Cardiac muscle cell (in vitro differentiated cells and primary cell): Measurements from ENCODE around the gene PTH2. TPM values are rescaled to one million over a fixed set of nuclear protein-coding genes. Genes with fewer than 3 reads are reported as not detected.

Experiments
- DNase-seq, 2 donors: peaks; one replicate each; pipeline versions ENCODE4 v3.0.0 to v3.0.0-alpha.2; 2010 to 2017; ENCODE audit warnings: low read depth in 1 of 2, low spot score in 1 of 2
- H3K27ac ChIP-seq: fragments of 200-600 bp; sonication (generic); 2 replicates; pipeline ENCODE4 v1.5.1; 2016
- H3K27me3 ChIP-seq: fragments of 200-600 bp; sonication (generic); 2 replicates; pipeline ENCODE4 v1.6.0; 2016; ENCODE audit warnings: control low read depth
- H3K36me3 ChIP-seq: fragments of 200-600 bp; sonication (generic); 2 replicates; pipeline ENCODE4 v1.5.1; 2016; ENCODE audit warnings: control low read depth
- H3K4me1 ChIP-seq: fragments of 200-600 bp; sonication (generic); 2 replicates; pipeline ENCODE4 v1.8.1; 2017; ENCODE audit warnings: low read depth, mild to moderate bottlenecking, mixed run types
- H3K4me3 ChIP-seq: fragments of 200-600 bp; sonication (generic); 2 replicates; pipeline ENCODE4 v1.5.1; 2016; ENCODE audit warnings: mild to moderate bottlenecking
- H3K9me3 ChIP-seq: fragments of 200-600 bp; sonication (generic); 2 replicates; pipeline ENCODE4 v1.5.1; 2017; ENCODE audit warnings: low read depth, mild to moderate bottlenecking, control low read depth
- polyA plus RNA-seq: library from polyadenylated mRNA; unstranded; fragments of >200 nt; fragmentation: Nextera tagmentation; extraction: Ambion mirVana; gene quantifications from 2 replicates; pipeline ENCODE4 v1.2.1, GENCODE V29; 2016
- total RNA-seq: library from RNA; depleted of rRNA; stranded (reverse); fragments of >200 nt; gene quantifications from 2 replicates; pipeline ENCODE4 v1.2.3, GENCODE V29; 2016
- TF ChIP-seq, protein P1 (sequence below): IDR thresholded peaks from 2 replicates; pipeline ENCODE4 v1.5.1; 2012; ENCODE audit warnings: low read depth, mild to moderate bottlenecking, low read length

PTH2 gene
- total and polyA plus RNA-seq, 2 experiments from 2014 or later: 6.2 to 10.0 TPM

GRCh38 chr19:49431330-49431749 is 8.1 kb upstream of the PTH2 start:
- TF ChIP-seq, protein P1, sequence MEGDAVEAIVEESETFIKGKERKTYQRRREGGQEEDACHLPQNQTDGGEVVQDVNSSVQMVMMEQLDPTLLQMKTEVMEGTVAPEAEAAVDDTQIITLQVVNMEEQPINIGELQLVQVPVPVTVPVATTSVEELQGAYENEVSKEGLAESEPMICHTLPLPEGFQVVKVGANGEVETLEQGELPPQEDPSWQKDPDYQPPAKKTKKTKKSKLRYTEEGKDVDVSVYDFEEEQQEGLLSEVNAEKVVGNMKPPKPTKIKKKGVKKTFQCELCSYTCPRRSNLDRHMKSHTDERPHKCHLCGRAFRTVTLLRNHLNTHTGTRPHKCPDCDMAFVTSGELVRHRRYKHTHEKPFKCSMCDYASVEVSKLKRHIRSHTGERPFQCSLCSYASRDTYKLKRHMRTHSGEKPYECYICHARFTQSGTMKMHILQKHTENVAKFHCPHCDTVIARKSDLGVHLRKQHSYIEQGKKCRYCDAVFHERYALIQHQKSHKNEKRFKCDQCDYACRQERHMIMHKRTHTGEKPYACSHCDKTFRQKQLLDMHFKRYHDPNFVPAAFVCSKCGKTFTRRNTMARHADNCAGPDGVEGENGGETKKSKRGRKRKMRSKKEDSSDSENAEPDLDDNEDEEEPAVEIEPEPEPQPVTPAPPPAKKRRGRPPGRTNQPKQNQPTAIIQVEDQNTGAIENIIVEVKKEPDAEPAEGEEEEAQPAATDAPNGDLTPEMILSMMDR: no peak
- Histone ChIP-seq H3K4me1 (peaks cover 5% of the 10 kb centered on the region), H3K27ac (no peak overlapping the region), H3K9me3 (no peaks in the 10 kb centered on the region), H3K36me3 (no peaks in the 10 kb centered on the region), H3K27me3 (peaks cover 62% of the 10 kb centered on the region), H3K4me3 (no peak overlapping the region)
- DNase-seq: no peak

DNA sequence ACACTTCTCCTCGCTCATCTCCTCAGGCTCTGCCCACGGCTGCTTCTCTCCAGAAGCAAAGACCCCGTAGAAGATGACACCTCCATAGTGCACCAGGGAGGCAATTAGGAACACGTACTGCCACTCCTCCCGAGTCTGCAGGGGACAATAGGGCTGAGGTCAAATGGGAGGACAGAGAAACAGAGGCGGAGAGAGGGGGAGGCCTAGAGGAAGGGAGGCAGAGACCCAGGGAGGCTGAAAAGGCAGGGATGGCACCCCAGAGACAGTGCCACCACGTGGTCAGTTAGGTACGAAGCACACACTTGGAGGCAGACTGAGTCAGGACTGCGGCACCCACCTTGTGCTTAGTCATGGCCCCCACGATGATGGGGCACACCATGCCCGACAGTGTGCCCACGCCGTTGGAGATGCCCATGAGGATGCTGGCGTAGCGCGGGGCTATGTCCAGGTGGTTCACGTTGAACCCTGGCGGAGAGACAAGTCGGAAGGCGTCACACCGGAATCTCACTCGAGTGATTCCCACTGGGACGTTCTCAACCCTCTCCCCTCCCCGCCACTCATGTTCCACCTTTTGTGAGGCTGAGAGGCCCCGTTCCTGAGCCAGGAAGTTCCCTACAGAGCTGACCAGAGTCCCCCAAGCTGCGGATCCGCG is 7.6 kb upstream of the PTH2 start:
- H3K9me3 ChIP-seq: no peaks in the 10 kb centered on the region
- peaks cover 61% of the 10 kb centered on the region for H3K27me3 ChIP-seq
- H3K27ac ChIP-seq: no peak overlapping the region
- TF ChIP-seq, protein P1: peak; percentile 25
- no peaks in the 10 kb centered on the region for H3K36me3 ChIP-seq
- H3K4me3 ChIP-seq: no peak overlapping the region
- DNase-seq: no peak
- peaks cover 5% of the 10 kb centered on the region for H3K4me1 ChIP-seq

- DNase-seq: no peak
- TF ChIP-seq, protein P1: no peak
- no peaks in the 10 kb centered on the region for H3K9me3 ChIP-seq
- no peaks in the 10 kb centered on the region for H3K36me3 ChIP-seq
- H3K27ac ChIP-seq: no peak overlapping the region
- peaks cover 5% of the 10 kb centered on the region for H3K4me1 ChIP-seq
- peaks cover 64% of the 10 kb centered on the region for H3K27me3 ChIP-seq
- H3K4me3 ChIP-seq: no peak overlapping the region
Observed at GRCh38 chr19:49430172-49430677, 7.0 kb upstream of the PTH2 start.

- H3K27me3 ChIP-seq: peaks cover 74% of the 10 kb centered on the region
Observed at GRCh38 chr19:49428547-49429451, 5.6 kb upstream of the PTH2 start.

GRCh38 chr19:49427855-49428546 is 4.8 kb upstream of the PTH2 start:
- TF ChIP-seq, protein P1: no peak
- DNase-seq: no peak
- H3K9me3 ChIP-seq: no peaks in the 10 kb centered on the region
- no peaks in the 10 kb centered on the region for H3K36me3 ChIP-seq
- H3K27me3 ChIP-seq: peaks cover 72% of the 10 kb centered on the region
- H3K4me3 ChIP-seq: peak overlapping the region; percentile 13
- H3K27ac ChIP-seq: no peak overlapping the region
- H3K4me1 ChIP-seq: peaks cover 14% of the 10 kb centered on the region

More at GRCh38 chr19:49428547-49429451, 5.6 kb upstream of the PTH2 start:
- H3K36me3 ChIP-seq: no peaks in the 10 kb centered on the region
- TF ChIP-seq, protein P1: no peak
- no peak for DNase-seq
- H3K4me3 ChIP-seq: peak overlapping the region; percentile 13
- no peaks in the 10 kb centered on the region for H3K9me3 ChIP-seq
- H3K4me1 ChIP-seq: peaks cover 7% of the 10 kb centered on the region
- H3K27ac ChIP-seq: no peak overlapping the region
